IPS DF 4.7 (cell line): ENCODE data around the gene SIL1.
"Not testable (repeated sequence)": the region's sequence is repeated elsewhere in the genome, so short reads cannot be mapped to it uniquely, and the experiment has no call there.

Experiments used
- DNase-seq: peaks from one replicate; pipeline ENCODE4 v3.0.0-alpha.2; 2013; ENCODE audit warnings: low spot score; ENCODE audit errors: extremely low read depth

The SIL1 gene

GRCh38 chr5:139177809-139178588, 20.2 kb downstream of the SIL1 start:
- no peak for DNase-seq

GRCh38 chr5:139177281-139177680, 20.9 kb downstream of the SIL1 start:
- DNase-seq = not testable (repeated sequence)

GRCh38 chr5:139174382-139174781, 23.8 kb downstream of the SIL1 start:
- not testable (repeated sequence) for DNase-seq

GRCh38 chr5:139171779-139172404, 26.3 kb downstream of the SIL1 start:
- DNase-seq = no peak

GRCh38 chr5:139167952-139168720, 30.0 kb downstream of the SIL1 start:
- no peak for DNase-seq

GRCh38 chr5:139167533-139167932, 30.6 kb downstream of the SIL1 start:
- no peak for DNase-seq

GRCh38 chr5:139167063-139167462, 31.1 kb downstream of the SIL1 start:
- DNase-seq = no peak

GRCh38 chr5:139164897-139165296, 33.3 kb downstream of the SIL1 start:
- not testable (repeated sequence) for DNase-seq

- DNase-seq = no peak
Observed at GRCh38 chr5:139164020-139164419, 34.1 kb downstream of the SIL1 start.

GRCh38 chr5:139162448-139162847, 35.7 kb downstream of the SIL1 start:
- no peak for DNase-seq

GRCh38 chr5:139158791-139159190, 39.4 kb downstream of the SIL1 start:
- DNase-seq = no peak

GRCh38 chr5:139157556-139157955, 40.6 kb downstream of the SIL1 start:
- no peak for DNase-seq

- no peak for DNase-seq
Observed at GRCh38 chr5:139156814-139157213, 41.4 kb downstream of the SIL1 start.

- no peak for DNase-seq
Observed at GRCh38 chr5:139155333-139155732, 42.8 kb downstream of the SIL1 start.

GRCh38 chr5:139151902-139152301, 46.3 kb downstream of the SIL1 start:
- no peak for DNase-seq

GRCh38 chr5:139150367-139150999, 47.7 kb downstream of the SIL1 start:
- DNase-seq = no peak

GRCh38 chr5:139149477-139150199, 48.5 kb downstream of the SIL1 start:
- no peak for DNase-seq

- DNase-seq = no peak
Observed at GRCh38 chr5:139148986-139149385, 49.2 kb downstream of the SIL1 start.

GRCh38 chr5:139148306-139148705, 49.9 kb downstream of the SIL1 start:
- DNase-seq = no peak

GRCh38 chr5:139147483-139148087, 50.6 kb downstream of the SIL1 start:
- DNase-seq = no peak
